HG03521 (cell line): ENCODE data around the gene CASP10.

Experiments
- ATAC-seq: cut with Tn5 transposase; IDR thresholded peaks from one replicate; pipeline ENCODE4 v1.9.1; 2021; ENCODE audit warnings: mild to moderate bottlenecking, moderate library complexity; ENCODE audit not compliant: unreplicated experiment

CASP10 gene

DNA sequence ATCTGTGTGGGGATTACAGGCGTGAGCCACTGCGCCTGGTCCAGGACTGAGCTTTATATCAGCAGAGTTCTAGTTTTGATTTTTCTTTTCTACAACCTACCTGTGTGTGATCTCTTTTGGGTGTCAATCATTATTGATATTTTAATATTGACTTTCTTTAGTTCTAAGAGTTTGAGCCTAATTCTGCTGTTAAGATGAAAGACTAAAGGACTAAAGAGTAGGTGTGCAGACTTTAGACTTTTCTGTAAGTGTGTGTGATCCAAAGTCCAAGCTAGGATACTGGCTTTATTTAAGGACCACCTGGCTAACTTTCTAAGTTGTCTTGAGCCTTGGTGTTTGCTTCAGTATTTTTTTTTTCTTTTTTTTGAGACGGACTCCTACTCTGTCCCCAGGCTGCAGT lies 12.4 kb downstream of the CASP10 start:
- no peak for ATAC-seq

DNA sequence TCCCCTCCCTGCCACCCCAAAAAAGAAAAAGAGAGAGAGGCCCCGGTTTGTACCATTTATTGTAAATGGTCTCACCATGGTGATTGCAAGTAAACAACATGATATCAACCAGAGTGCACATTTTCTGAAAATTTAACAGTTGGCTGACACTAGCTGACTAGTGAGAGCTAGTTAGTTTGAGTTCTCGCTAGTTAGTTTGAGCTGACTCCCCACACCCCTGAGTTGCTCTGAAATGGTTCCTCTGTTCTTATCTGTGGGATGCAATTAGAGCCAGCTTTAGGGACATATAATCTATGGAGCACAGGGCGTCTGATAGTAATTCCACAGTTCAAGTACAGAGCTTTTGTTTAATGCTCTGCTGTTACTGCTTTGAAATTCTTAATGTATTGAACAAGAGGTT lies 13.1 kb downstream of the CASP10 start:
- ATAC-seq = no peak

- ATAC-seq = no peak
Observed at GRCh38 chr2:201196803-201197202, 13.9 kb downstream of the CASP10 start.

- no peak for ATAC-seq
Observed at GRCh38 chr2:201197781-201198180, 14.8 kb downstream of the CASP10 start.

DNA sequence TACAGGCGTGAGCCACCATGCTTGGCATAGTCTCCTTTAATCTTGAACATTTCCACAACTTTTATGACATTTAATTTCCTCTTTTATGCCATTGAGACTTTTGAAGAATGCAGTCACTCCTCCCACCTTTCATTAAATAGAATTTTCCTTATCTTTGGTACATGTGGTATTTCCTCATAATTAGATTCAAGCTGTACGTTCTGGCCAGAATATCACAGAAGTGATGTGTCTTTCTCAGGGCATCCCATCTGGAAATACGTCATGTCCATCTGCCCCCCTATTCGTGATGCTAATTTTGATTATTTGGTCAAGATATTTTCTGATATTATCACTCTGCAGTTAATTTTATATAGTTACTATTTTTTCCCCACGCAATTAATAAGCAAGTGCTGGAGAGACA lies 16.9 kb downstream of the CASP10 start:
- ATAC-seq = no peak

- ATAC-seq = no peak
Observed at GRCh38 chr2:201200345-201200744, 17.4 kb downstream of the CASP10 start.

- no peak for ATAC-seq
Observed at GRCh38 chr2:201201371-201201770, 18.4 kb downstream of the CASP10 start.

- no peak for ATAC-seq
Observed at GRCh38 chr2:201203916-201204654, 21.1 kb downstream of the CASP10 start.

- ATAC-seq = no peak
Observed at GRCh38 chr2:201204655-201205514, 21.9 kb downstream of the CASP10 start.

DNA sequence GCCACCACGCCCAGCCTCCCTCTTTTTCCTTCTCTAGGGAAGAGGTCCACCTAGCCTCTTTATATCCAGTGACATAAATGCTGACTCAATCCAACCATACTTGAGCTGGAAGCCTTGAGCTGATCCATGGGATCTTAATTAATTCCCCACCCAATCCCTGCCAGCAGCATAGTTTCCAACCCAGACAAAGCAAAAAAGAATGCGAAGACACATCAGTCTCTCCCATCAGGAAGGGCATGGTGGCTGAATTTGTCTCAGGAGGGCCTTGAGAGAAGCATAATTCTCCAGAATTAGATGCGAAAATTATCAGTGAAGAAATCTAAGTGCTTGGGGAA lies 22.5 kb downstream of the CASP10 start:
- ATAC-seq = no peak

DNA sequence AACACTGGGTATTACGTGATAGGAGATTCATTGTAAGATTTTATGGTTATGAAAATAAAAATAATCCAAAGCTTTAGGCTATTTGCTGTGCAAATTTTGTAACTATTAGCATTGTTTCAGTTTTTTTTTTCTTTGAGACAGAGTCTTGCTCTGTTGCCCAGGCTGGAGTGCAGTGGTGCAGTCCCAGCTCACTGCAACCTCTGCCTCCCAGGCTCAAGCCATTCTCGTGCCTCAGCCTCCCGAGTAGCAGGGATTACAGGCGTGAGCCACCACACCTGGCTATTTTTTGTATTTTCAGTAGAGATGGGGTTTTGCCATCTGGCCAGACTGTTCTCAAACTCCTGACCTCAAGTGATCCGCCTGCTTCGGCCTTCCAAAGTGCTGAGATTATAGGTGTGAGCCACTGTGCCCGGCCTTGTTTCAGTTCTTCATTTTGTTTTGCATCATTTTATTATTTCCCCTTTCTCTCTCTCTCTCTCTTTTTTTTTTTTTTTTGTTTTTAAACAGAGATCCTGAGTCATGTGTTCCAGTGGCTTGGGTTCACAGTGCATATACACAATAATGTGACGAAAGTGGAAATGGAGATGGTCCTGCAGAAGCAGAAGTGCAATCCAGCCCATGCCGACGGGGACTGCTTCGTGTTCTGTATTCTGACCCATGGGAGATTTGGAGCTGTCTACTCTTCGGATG lies 25.8 kb downstream of the CASP10 start:
- ATAC-seq = peak; percentile 87

DNA sequence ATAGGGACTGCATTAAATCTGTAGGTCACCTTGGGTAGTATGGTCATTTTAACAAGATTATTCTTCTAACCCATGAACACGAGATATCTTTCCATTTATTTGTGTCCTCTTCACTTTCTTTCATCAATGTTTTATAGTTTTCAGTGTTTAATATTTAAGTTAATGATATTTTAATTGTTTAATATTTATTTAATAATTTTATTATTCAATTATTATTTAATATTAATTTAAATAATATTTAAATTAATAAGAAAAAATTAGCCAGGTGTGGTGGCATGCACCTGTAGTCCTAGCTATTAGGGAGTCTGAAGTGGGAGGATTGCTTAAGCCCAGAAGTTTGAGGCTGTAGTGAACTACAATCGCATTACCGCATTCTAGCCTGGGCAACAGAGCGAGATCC lies 33.0 kb downstream of the CASP10 start:
- ATAC-seq = no peak

DNA sequence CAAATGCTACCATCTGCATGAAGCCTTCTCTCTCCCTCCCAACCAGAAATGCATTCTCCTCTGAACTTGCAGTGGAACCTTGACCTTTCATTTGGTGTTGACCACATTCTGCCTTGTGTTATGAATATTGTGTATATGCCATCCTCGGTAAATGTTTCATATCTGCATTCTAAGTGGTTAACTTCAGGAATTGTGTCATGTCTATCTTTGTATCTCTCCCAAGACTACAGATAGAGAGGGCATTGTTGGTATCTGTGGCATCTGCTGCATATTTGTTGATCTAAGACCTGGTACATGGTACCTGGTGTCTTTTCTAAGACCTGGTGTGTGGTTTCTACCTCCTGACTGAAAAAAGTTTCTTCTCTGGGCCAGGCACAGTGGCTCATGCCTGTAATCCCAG lies 34.0 kb downstream of the CASP10 start:
- no peak for ATAC-seq

GRCh38 chr2:201218780-201219179 lies 35.8 kb downstream of the CASP10 start:
- ATAC-seq = no peak

GRCh38 chr2:201219328-201220096 lies 36.6 kb downstream of the CASP10 start:
- ATAC-seq = no peak

DNA sequence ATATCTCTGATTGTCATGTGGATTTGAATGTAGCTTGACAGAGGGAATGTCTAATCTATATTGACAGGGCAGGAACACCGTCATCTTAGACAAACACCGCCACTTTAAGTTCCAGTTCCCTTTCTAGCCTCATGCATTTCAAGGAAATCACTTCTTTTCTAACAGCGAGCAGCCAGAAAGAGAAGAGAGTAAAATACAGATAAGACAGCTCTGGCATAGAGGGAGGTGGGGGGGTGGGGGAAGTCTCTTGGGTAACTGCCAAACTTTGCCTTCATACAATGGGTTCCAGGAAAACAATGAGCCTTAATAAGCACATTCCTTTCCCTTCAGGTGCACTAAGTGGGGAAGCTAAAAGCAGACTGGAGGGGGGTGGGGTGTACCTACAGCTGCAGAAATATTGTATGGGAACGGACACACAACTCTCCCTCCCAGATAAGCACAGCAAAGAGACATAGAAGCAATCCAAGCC lies 37.2 kb downstream of the CASP10 start:
- no peak for ATAC-seq

- ATAC-seq = peak; percentile 87
Observed at GRCh38 chr2:201223089-201224073, 40.4 kb downstream of the CASP10 start.

- ATAC-seq = no peak
Observed at GRCh38 chr2:201228271-201228911, 45.5 kb downstream of the CASP10 start.

GRCh38 chr2:201228912-201229290 lies 46.0 kb downstream of the CASP10 start:
- no peak for ATAC-seq
